NCI-H69 (cell line): ENCODE measurements around the gene ATP5ME.
A peak's percentile ranks its signal among the peaks of the same experiment; 100 is the strongest.

Experiments used
- DNase-seq: peaks from one replicate; lab custom pipeline; 2025; lab: John Stamatoyannopoulos, UW

The ATP5ME gene

GRCh38 chr4:633406-633805 lies 40.7 kb downstream of the ATP5ME start:
- no peak for DNase-seq

GRCh38 chr4:632926-633325 lies 41.1 kb downstream of the ATP5ME start:
- no peak for DNase-seq

- no peak for DNase-seq
Measured at GRCh38 chr4:632196-632790, 41.8 kb downstream of the ATP5ME start.

GRCh38 chr4:630656-631055 lies 43.4 kb downstream of the ATP5ME start:
- DNase-seq = peak; percentile 16

DNA sequence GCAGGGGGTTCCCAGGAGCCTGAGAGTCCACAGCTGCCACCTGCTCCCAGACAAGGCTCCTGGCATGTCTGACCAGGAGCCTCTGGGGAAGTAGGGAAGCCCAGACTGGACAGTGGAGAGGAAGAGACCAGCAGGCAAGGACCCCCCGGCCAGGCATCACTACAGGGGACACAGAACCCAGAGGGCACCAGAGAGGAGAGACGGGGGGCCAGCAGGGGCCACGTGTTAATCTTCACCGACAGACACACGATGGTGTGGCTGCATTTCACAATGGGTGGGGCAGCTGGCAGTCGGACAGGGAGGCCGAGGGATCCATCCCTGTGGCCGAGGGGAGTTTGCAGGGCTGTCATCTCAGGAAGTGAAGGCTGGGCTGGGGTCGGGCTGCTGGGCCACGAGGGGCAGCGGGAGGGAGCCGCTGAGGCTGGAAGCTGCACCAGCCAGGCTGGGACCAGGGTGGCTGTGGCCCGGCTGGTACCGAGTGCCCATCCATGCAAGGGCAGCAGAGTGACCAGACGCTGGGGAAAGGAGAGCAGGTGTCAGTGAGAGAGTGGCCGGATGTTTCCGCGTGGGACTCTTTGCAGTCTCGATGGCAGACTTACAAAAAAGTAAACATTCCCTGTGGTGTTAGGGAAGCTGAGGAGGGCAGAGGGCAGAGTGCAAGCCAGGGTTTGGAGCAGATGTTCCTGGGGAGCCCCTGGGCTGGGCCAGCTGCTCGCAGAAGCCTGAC lies 44.0 kb downstream of the ATP5ME start:
- peak; percentile 62 for DNase-seq

DNA sequence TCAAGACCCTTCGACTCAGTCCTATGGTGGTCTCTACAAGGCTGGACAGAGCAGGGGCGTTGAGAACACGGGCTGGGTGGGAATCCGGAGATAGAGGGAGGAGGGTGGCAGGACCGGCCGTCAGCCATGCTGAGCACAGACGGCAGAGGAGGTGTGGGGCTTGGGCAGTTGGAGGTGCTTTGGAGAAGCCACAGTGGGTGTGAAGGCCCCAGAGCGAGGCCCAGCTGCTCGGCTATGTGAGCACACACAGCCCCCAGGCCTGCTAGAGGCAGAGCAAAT lies 44.5 kb downstream of the ATP5ME start:
- DNase-seq = peak; percentile 33

DNA sequence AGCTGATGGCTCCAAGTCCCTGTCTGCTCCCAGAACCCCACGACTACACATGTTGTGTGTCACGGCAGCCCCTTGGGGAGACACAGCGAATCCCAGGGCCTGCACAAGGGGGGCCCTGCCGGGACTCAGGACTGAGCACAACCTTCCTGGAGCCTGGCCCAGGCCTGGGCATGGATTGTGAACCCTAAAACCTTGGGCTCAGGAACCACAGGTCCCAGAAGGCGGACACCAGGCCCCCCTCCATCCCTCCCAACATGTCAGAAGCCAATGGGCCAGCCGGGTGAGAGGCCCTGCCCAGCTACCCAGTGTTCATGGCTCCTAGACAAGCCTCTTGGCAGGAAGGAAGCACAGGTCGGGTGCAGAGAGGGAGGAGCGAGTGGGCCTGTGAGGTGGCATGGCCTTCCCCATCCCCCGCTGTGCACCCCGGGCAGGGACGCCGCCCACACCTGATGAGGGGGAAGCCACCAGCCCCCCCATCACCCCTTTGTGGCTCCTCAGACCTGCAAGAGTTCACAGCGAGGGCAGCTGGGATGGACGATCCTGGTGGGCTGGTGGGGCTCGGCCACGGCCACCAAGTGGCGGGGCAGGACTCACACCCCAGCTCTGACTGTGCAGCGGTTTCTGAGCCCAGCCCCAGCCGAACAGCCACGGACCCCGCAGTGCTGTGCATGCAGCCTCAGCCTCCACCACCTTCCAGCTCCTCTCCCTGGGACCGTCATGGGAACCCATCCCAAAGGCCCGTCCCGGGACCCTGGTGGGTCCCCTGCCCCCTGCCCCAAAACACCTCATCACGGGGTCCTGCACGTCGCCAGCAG lies 45.0 kb downstream of the ATP5ME start:
- no peak for DNase-seq

DNA sequence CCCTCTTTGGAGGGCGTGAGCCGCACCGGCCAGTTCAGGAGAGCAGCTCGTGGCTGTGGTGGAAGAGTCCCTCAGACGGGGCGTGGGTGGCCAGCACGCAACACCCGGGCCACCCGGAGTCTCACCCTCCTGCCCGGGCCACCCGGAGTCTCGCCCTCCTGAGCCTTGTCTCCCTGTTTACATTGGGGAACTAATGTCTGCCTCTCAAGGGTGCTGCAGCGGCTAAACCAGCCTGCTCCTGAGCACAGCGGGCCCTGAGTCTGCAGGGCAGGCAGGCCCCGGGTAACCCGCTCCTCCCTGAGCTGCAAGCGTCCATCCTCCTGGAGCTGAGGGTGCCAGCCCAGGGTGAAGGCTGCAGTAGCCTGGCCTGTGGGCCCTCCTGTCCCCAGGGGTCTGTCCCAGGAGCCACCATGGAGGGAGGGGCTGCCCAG lies 45.8 kb downstream of the ATP5ME start:
- DNase-seq = no peak

DNA sequence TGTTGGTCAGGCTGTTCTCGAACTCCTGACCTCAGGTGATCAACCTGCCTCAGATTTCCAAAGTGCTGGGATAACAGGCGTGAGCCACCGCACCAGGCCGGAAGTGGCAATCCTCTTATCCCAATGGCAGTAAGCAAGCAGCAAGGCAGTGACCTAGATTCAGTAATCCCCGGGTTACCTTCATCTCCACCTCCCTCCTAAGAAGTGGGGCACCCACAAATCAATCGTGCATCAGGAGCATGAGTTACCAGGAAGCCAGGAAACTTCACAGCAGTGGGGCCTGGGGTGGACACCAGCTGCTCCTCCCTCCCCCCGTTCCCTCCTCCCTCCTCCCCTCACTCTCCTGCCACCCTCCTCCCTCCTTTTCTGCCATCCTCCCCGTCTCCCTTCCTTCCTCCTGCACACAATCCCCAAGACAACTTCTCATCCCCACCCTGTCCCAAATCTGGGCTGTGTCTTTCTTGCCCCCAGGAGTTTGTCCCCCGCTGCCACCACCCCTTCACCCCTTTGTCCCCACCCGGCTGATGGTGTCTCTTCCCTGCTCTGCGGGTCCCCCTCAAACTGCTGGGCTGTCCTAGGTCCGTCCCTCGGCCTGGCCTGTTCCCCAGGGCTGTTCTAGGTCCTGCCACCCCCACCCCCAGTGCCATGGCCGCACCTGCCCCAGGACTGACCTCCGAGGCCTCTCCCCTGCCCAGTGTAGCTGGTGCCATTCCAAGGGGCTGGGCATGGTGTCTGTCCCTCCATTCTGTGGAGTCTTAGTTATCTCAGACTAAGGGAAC lies 46.5 kb downstream of the ATP5ME start:
- no peak for DNase-seq

DNA sequence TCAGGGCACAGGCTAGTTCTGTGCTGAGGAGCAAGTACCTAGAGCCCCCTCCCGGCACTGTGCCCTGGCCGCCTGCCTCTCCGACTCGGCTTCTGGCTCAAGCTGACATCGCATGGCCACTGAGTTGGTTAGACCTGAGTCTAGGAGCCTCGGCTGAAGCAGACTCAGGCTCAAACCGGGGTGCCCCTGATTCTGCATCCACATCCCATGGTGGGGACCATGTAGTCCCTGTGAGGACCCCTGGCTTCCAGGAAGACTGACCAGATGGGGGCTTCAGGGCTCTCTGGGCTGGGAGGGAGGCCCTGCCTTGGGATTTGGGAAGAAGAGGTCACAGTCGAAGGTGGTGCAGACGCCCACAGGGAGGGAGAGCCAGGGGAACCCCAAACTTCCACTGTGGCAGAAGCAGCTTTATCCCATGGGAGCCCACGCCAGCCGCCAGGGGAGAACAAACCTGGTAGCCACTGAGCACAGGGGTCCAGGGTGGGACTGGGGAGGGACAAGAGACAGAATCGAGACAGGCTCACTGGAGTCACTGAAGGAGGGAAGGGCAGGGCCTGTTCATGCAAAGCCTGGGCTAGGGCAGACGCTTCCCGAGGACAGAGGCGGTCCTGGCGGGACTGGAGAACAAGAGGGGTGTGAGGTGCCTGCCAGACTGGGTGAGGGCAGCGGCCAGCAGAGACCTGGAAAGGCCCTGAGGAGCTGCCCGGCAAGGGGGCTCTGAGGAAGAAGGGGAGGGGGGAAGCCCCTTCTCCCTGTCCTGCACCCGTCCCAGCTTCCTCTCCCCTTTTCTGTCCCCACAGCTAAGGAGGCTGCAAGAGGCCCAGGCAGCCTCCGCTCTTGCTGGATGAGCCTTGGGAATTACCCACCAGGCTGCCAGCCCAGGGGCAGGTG lies 47.6 kb downstream of the ATP5ME start:
- DNase-seq = no peak

GRCh38 chr4:625631-626161 lies 48.4 kb downstream of the ATP5ME start:
- no peak for DNase-seq

- no peak for DNase-seq
Measured at GRCh38 chr4:624705-625590, 49.1 kb downstream of the ATP5ME start, which contains the start of gene PDE6B. PDE6B (plus strand) TSS chr4:625573; CDS start chr4:625627, 54 bp downstream.

DNA sequence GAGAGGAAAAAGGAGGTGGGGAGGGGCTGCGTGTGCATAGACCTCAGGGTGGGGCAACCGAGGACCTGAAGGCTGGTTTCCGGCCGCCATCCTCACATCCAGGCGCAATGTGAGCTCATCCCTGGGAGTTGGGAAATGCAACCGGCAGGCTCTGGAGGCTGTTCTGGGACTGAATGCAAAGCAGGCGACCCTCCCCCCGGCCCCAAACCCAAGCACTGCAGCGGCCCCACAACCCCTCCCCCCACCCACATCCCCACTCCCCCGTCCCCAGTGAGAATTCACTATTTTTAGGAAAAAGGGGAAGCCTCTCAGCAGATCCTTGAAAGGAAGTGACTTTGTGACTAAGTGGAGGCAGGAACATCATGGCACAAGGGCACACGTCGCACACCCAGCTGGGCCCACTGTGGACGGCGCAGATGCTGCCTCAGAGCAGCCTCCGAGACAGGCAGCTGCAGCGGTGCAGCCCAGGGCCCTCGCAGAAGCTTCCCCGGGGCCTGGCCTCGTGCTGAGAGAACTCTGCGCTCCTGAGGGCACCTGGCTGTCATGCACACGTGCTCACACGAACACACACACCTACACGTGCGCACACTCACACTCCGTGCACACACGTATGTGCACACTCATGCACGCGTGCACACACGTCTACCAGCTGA lies 50.0 kb downstream of the ATP5ME start:
- no peak for DNase-seq

DNA sequence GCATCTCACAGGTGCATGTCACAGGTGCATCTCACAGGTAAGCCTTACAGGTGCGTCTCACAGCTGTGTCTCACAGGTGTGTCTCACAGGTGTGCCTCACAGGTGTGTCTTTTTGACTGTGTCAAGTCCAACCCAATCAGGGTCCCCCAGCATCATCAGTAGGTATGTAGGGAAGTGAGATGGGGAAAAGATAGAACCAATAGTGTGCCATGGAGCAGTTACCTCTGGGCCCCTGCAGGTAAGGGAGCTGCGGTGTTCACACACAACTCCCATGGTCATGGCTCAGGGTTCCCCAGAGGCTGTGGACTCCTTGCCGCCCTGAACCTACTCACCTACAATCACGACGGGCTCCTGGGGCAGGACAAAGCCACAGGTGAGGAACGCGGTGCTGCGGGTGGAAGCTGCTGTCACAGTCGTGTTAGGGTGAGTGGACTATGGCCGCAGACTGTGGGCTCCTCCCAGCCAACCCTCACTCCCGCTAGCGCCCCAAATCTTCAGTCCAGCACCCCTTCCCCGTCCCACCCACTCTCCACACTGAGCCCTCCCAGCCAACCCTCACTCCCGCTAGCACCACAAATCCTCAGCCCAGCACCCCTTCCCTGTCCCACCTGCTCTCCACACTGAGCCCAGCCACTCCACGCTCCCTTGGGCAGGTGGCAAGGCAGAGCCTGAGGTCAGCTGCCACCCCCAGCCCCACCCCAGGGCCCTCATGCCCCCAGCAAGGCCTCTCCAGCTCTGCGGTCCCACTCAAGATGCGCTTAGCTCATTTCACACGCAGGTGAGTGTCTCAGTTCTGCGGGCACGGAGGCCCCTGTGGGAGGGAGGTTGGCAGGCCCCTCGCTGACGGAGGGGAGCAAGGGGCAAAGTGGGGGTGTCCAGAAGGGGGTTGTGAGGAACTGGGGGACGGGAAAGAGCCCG lies 50.8 kb downstream of the ATP5ME start:
- DNase-seq = no peak
